Non-pigmented ciliary epithelial cell (primary cell): ENCODE results near the gene NECAB3.
"Not testable (repeated sequence)": the region's sequence is repeated elsewhere in the genome, so short reads cannot be mapped to it uniquely, and the experiment has no call there.

Source experiments
- DNase-seq: peaks from one replicate; pipeline ENCODE4 v3.0.0-alpha.2; 2010; ENCODE audit warnings: low read depth

Gene NECAB3

DNA sequence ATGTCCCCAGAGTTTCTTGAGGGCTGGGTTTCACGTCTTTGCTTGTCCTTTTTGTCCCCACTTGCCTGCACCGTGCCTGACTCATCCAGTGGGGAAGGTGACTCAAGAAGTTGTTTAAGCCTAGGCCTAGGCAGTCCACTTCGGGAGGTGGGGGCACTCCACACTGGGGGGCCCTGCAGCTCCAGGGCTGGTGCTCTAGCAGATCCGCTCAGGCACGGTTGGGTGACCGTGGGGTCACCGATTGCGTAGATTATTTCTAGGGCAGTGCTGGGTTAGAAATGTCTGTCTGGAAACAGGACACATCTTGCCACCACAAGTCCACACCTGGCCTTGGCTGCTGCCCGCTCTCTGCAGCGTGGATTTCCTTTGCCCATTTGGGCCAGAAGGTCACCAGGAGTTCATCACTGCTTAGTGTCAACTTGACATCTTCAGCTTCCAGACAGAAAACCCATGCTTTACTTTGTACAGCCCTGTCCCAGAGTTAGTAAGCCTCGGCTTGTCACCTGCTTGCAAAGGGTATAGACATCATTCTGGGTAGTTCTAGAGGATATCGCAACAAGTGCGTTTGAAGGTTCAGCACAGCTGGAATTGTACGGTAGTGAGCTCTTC is 25.7 kb downstream of the NECAB3 start:
- DNase-seq: no peak

DNA sequence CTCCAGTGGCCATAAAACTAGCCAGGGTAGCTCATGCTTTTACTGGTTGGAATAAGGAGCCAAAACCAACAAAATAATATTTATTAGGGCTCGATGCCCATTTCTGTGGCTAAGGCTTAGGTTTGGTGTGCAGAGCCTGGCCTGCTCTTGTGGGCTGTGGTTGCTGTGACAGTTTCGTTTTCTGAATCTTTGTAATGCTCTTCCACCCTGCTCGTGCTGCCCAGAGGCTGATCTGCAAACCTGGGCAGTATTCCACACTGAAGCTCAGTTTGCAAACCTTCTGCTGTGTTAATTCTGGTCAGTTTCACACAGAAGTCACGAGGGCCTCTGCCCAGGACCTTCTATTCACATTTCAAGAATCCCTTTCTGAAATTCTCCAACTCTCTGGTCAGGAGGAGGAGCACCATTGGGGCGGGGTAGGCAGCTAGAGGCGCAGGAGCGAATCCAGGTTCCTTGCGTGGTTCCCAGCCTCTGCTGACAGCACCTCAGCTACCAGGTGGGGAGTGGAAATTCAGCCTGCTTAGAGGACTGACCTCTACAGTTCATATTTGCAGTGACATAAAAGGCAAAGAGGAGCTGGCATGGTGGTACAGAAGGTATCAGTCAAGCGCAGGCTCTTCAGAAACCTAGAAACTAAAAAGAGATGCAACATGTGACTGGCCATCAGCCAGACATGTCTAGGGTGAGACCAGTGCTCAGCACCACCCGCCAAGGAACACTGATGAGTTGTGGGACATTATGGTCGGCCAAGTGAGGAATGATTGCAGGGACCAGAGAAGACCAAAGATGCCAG is 26.4 kb downstream of the NECAB3 start:
- DNase-seq: no peak

DNA sequence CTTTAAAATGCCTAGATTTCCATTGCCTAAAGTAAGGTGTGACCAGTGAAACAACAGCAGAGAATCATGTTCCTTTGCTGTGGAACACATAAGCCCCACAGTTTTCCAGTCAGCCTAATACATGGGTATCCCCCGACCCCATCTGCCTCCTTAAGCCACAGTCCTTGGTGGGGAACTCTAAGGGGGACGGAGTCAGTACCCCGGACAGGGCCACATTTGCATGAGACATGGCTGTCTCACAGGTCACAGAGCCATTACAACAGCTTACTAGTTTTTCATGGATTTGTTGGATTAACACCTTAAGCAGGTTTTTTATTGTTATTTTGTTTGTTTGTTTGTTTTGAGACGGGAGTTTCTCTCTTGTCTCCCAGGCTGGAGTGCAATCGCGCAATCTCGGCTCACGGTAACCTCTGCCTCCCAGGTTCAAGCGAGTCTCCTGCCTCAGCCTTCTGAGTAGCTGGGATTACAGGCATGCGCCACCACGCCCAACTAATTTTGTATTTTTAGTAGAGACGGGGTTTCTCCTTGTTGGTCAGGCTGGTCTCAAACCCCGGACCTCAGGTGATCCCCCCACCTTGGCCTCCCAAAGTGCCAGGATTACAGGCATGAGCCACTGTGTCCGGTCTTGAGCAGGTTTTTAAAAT is 27.1 kb downstream of the NECAB3 start:
- not testable (repeated sequence) for DNase-seq

DNA sequence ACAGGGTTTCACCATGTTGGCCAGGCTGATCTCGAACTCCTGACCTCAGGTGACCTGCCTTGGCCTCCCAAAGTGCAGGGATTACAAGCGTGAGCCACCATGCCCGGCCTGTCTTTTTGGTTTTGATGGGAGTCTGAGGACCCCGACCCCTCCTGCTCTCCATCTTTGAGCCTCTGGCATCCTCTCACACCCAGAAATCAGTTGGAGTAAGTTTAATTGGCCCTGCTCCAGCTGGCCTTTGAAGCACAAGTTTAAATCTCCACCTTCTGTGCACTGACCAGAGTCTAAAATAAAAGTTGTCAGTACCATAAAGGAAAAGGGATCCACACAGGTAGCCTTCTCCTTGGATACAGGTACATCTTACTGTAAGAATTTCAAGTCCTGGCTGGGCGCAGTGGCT is 28.0 kb downstream of the NECAB3 start:
- DNase-seq: no peak

DNA sequence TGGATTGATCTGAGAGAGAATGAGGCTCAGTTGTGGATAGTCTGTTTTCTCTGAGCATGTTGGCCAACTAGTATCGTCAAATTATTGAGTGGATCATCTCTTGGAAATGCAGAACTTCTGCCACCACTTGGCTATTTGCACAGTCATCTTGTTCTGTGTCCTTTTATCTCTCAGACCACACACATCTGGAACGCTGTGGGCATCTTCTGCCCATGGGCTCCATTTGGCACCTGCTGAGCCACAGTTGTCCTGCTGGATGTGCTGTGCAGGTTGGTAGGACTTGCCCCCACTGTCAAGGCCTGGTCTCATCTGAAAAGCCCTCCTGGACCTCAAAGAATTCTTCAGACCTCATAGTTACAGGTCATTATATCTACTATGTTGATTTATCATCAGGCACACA is 28.8 kb downstream of the NECAB3 start:
- DNase-seq: no peak

DNA sequence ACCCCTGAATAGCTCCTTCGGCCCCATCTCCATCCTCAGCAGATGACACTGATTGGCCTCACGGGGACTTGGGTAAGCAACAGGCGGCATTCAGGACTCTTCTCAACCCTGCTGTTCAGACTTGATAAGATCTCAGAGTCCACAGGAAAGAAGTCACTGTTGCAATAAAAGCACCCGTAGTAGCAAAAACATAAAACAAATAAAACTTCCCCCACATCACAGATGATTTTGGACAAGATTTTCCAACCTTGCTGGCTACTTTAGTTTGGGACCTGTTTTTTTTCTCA is 29.2 kb downstream of the NECAB3 start:
- DNase-seq: no peak

DNA sequence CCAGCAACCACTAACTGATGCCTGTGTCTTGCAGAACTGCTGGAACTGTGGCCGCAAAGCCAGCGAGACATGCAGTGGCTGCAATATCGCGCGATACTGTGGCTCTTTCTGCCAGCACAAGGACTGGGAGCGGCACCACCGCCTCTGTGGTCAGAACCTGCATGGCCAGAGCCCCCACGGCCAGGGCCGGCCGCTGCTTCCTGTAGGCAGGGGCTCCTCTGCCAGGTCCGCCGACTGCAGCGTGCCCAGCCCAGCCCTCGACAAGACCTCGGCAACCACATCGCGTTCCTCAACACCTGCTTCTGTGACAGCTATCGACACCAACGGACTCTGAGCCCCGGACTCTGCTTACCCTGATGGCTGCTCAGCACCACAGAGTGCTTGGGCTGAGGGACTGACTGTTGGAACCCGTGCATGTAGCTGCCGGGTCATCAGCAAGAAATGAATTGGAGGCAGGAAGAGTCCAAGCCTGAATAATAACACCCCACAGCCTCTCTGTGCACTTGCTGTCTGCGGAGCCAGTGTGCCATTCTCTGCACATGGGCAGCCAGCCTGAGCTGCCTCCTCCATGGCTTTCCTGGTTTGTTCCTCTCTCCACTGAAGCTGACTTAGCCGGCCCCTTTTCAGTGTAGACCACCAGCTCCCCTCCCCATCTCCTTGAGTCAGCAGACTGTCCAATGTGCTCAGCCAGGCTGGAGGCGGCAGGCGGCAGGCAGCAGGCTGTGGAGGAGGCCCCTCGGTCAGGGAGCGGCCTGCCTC is 29.7 kb downstream of the NECAB3 start:
- no peak for DNase-seq

DNA sequence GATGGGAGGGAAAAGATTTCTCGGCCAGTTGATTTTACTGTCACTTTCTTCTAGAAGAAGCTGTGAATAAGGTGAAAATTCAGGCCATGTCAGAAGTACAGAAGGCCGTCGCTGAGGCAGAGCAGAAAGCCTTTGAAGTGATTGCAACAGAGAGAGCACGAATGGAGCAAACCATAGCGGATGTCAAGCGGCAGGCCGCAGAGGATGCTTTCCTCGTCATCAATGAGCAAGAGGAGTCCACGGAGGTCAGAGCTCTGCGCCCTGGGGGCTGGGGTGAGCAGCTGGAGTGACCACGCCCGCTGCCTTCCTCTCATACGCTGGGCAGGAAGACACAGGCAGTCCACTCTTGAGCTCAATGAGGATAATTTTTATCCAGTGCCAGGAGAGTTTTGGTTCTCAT is 33.9 kb downstream of the NECAB3 start:
- DNase-seq: no peak

DNA sequence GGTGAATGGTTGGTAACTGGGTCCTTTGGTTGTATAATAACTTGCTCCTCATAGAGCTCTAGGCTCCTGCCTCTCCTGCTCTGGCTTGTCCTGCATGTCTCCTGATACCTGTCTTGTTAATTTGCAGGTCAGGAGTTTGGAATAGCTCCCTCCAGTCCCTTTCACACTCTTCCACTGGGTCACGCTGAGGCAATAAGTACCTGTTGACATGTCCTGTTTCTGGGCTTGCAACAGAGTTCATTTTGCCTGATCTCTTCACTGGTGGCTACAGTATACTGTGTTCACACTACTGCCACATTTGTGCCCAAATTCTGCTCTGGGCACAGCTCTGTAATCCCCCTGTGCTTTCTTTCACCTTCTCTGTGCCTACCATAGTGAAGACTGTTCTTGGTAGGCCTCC is 37.5 kb downstream of the NECAB3 start:
- DNase-seq: no peak

DNA sequence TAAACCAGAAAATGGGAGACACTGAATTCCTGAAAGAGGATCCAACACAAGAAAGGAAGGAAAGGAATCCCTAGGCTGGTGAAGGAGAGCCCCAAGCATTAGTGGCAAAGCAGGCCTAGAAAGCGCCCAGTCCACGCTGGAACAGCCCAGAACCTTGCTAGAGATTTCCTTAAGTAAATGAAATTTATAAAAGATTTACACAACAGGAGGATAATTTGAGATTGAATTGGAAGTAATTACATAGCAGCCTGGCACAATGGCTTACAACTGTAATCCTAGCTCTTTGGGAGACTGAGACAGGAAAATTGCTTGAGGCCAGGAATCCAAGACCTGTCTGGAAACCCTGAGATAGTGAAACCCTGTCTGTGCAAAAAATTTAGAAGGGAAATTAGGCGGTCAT is 38.9 kb downstream of the NECAB3 start:
- DNase-seq: no peak

DNA sequence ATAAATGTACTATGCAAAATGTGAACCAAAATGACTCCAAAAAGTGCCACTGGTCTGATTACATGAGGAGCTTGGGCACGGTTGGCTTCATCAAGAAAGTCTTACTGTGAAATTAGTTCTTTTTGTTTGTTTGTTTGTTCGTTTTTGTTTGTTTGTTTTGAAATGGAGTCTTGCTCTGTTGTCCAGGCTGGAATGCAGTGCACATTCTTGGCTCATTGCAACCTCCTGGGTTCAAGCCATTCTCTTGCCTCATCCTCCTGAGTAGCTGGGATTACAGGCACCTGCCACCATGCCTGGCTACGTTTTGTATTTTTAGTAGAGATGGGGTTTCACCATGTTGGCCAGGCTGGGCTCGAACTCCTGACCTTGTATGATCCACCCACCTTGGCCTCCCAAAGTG is 42.3 kb downstream of the NECAB3 start:
- not testable (repeated sequence) for DNase-seq

DNA sequence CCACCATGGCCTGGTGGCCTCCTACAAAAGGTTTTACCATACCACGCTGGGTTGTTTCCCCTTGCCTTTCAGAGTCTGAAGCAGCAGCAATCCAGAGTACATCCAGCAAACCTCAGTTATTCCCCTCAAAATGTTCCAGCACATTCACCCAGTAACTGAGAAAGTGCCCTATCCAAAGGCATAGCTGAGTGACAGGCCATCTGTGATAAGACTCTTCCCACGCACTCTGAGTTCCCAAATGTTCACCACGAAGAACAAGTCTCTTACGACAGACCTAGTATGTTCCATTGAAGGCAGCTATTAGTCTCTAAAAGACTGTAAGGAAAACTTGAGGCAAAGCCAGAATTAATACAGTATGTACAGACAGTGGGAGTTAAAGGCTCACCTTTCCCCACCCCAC is 43.7 kb downstream of the NECAB3 start:
- no peak for DNase-seq

DNA sequence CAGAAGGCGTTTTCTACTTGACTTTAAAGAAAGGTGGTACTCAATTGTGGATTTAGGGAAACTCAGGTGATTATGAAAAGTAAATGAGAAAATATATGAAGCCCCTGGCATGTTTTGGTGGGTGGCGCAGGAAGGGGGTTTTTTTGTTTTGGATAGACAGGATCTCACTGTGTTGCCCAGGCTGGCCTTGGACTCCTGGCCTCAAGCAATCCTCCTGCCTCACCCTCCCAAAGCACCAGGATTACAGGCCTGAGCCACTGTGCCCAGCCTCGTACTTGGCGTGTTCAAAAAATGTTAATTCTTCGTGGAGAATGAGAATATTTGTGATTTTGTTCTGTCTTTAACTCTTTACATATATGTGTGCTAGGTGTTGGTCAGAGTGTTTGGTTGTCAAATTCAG is 44.2 kb downstream of the NECAB3 start:
- DNase-seq: no peak

DNA sequence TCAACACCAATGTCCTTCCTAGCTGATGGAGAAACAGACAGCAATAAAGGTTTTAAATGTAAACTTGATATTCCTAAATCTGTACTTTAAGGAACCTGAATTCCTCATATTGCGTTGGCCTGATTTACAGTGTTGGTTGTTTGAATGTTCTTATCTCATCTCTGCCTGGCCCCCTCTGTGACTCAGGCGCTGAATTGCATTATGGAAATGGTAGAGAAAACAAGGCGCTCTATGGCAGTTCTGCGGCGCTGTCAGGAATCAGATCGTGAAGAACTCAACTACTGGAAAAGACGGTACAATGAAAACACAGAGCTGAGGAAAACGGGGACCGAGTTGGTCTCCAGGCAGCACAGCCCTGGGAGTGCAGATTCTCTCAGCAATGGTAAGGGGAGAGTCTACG is 44.7 kb downstream of the NECAB3 start:
- DNase-seq: no peak

DNA sequence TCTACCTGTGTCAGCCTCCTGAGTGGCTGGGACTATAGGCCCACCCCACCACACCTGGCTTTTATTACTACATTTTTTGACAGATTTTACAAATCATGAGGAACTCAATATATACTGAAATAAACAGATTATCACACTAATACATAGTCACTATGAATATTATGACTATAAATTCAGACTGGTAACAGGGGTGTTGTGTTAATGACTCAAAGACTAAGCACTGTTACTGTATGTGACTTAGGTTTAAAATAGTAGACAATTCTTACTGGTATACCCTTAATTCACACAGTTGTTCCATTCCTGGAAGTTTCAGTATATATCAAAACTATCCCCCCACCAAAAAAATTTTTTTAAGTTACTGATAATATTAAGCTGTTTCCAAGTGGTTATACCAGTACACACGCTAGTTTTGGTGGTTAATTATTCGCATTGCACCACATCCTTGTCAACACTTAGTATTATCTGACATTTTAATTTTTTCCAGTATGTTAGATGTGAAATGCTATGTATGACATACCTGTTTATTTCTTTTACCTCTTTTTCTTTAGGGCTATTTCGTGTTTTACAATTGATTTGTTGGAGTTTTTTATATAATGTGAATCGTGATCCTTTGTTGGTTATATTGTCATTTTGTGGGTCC is 46.5 kb downstream of the NECAB3 start:
- DNase-seq: no peak

DNA sequence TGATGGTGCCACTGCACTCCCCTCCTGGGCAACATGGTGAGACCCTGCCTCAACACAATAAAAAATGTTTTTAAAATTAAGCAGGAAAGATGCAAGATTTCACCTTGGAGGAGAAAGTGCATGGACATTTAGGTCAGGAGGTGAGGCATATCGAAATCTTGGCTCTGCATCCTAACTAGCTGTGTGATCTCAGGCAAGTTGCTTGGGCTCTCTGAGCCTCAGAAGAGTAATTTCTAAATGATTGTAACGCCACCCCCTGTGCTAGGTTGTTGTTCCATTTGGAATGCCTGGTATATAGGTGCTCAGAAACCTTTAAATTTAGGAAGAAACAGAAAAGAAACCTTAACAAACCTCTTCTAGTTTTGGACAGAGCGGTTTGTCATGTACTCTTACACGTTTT is 48.0 kb downstream of the NECAB3 start:
- no peak for DNase-seq

DNA sequence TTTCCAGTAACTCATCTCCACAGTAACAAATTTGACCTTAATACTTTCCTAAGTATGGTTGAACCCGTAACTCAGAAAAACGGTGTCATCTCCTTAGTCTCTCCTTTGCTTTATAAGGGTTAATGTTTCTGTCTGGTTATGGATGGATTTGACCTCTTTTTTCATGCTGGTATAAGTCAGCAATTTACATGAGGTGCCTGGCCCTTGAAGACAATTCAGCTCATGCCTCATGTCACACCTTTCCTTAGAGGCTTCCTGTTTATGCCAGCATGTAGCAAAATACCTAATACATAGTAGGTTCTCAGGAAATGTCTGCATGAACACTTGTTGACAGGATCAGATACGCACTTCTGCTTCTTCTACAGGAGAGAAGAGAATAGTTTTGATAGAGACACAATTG is 49.8 kb downstream of the NECAB3 start:
- DNase-seq: no peak

DNA sequence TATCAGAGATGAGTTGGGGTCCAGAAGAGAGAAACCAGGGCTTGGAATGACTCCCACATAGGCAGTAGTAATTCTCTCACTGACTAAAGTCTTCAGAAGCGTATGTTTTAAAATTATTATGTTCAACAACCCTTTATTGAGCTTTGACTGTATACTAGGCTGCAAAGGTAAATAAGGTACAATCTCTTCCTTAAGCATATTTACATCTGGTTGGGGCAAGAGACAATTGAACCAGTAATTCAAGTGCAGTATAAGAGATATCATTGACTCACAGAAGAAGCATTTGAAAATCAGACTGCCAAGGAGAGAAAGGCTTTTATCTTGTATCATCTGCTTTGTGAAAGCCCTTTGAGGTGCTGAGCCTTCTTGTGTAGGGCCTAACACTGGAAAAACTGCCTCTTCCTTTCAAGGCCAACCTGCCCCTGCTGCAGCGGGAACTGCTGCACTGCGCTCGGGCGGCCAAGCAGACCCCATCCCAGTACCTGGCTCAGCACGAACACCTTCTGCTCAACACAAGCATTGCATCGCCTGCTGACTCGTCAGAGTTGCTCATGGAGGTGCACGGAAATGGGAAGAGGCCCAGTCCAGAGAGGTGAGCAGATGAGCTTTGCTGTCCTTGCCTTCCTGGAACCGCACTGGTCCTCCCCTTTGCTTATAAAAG is 51.4 kb downstream of the NECAB3 start:
- DNase-seq: no peak

DNA sequence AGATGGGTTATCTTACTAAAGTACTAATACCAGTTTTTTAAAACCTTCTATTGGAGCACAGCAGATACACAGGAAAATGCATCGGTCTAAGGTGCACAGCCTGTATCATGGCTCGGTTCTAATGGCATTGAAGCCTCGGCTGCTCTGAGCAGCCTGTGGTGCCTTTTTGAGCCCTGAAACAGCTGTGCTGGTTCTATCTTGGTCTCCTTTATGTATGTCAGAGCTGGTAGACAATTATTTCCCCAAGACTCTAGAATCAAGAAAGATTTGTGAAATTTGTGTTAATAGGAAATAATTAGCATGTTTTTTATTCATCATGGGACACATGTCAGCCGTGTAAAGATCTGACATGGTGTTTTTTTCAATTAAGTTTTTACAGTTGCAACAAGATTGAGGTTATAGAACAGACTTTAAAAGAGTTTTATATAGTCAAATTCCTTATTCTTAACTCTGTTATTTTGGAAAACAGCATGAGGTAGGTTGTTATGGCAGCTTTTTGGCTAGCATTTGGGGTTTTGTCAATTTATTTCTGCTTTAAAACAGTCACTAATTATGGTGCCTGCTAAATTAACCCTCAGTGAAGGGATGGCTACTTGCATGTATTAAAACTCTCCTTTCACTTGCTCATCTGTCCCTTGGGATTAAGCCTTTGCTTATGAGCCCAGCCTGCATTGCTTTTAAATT is 52.4 kb downstream of the NECAB3 start:
- DNase-seq: no peak

DNA sequence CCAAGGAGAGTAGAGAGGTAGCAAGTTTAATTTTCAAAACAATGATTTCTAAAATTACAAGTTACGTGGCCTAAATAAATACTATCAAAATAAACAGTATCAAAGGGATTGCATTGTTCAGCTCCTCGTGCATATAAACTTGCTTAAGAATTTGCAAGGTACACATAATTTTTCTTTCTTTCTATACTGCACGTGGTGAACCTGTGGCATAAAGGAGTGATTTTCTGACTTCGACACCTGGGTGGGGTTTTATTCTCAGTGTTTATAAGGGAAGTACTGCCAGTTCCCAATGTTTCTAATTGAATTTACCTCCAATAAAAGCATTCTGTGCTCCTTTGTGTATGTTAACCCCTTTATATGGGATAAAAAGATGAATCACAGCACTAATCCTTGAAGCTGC is 62.2 kb downstream of the NECAB3 start:
- DNase-seq: no peak

DNA sequence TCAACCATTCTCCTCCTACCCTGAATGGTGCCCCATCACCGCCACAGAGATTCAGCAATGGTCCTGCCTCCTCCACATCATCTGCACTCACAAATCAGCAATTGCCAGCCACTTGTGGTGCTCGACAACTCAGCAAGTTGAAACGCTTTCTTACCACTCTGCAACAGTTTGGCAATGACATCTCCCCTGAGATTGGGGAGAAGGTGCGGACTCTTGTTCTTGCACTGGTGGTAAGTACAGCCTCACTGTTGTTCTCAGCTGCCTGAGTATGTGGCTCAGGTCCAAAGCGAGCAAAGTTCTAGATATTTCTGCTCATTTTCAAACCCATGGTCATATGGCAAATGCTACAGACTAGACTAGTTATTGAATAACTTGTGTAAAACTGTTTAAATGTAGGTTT is 63.1 kb downstream of the NECAB3 start:
- no peak for DNase-seq
